Measurements from ENCODE around the gene CCDC194. TPM values are rescaled to one million over a fixed set of nuclear protein-coding genes. Genes with fewer than 3 reads are reported as not detected.

CCDC194 gene
- polyA plus RNA-seq, 10 donors, result not detected

GRCh38 chr19:17406046-17406886, 12.3 kb upstream of the CCDC194 start:
- no peak for DNase-seq

- no peak for DNase-seq
These were observed 11.5 kb upstream of the CCDC194 start, which contains the start of gene BST2 for GRCh38 chr19:17405250-17406045. TSS of gene BST2 (minus strand) at chr19:17405630. CDS start at chr19:17405575, 55 bp downstream.

GRCh38 chr19:17404621-17405249, 10.7 kb upstream of the CCDC194 start:
- DNase-seq, result no peak

- DNase-seq, result no peak
These were observed 10.0 kb upstream of the CCDC194 start for GRCh38 chr19:17404015-17404414.

- DNase-seq, result no peak
These were observed 9.2 kb upstream of the CCDC194 start for GRCh38 chr19:17402982-17403855.

- DNase-seq, result no peak
These were observed 7.6 kb upstream of the CCDC194 start for GRCh38 chr19:17401628-17402027.

GRCh38 chr19:17398902-17399527, 5.0 kb upstream of the CCDC194 start:
- DNase-seq, result no peak

- peak in 2 of 3 donors; percentile 71 to 75 for DNase-seq
These were observed 957 bp upstream of the CCDC194 start for GRCh38 chr19:17394891-17395415.

GRCh38 chr19:17393002-17393401, 994 bp downstream of the CCDC194 start:
- DNase-seq, result no peak

GRCh38 chr19:17391371-17392151, 2.4 kb downstream of the CCDC194 start:
- no peak for DNase-seq

GRCh38 chr19:17390665-17391370, 3.2 kb downstream of the CCDC194 start:
- DNase-seq, result peak; percentile 86 to 96 (median 92)

- no peak for DNase-seq
These were observed 3.9 kb downstream of the CCDC194 start for GRCh38 chr19:17389957-17390664.

- no peak for DNase-seq
These were observed 4.7 kb downstream of the CCDC194 start for GRCh38 chr19:17389288-17389687.

GRCh38 chr19:17385878-17386611, 8.0 kb downstream of the CCDC194 start:
- DNase-seq, result peak in 2 of 3 donors; percentile 48 to 70

GRCh38 chr19:17380426-17381138, 13.4 kb downstream of the CCDC194 start:
- no peak for DNase-seq

- DNase-seq, result peak in 1 of 3 donors; percentile 54
These were observed 14.8 kb downstream of the CCDC194 start for GRCh38 chr19:17379221-17379631.

GRCh38 chr19:17378271-17378670, 15.7 kb downstream of the CCDC194 start:
- no peak for DNase-seq
